Kidney (tissue), 14 donors: Measurements from ENCODE around the gene ARHGAP26. TPM values are rescaled to one million over a fixed set of nuclear protein-coding genes. Genes with fewer than 3 reads are reported as not detected.

ENCODE experiments used
- DNase-seq, 5 donors: peaks; one replicate each; pipeline ENCODE4 v3.0.0-alpha.2; 2013 to 2020
- FAIRE-seq: peaks from 2 replicates; lab custom pipeline; 2012; peaks lifted over from hg19 to GRCh38; lab: Jason Lieb, UNC
- H3K27ac ChIP-seq, 2 donors: one replicate each; pipeline ENCODE4 v1.7.0; 2013; ENCODE audit warnings: low read depth in 2 of 2, low read length in 2 of 2, inconsistent platforms in 1 of 2
- H3K27me3 ChIP-seq: one replicate; pipeline ENCODE4 v1.7.1; 2013; ENCODE audit warnings: low read length, inconsistent platforms; ENCODE audit not compliant: control insufficient read depth, insufficient read depth
- H3K36me3 ChIP-seq, 3 donors: one replicate each; pipeline versions ENCODE4 v1.7.0 to v1.7.1; 2013; ENCODE audit warnings: low read length in 3 of 3, control low read depth in 1 of 3, inconsistent platforms in 1 of 3; ENCODE audit not compliant: insufficient read depth in 3 of 3, control insufficient read depth in 2 of 3
- H3K4me1 ChIP-seq, 3 donors: one replicate each; pipeline versions ENCODE4 v1.7.0 to v1.7.1; 2013; ENCODE audit warnings: low read length in 3 of 3, inconsistent platforms in 1 of 3, low read depth in 1 of 3; ENCODE audit not compliant: control insufficient read depth in 2 of 3, insufficient read depth in 2 of 3
- H3K4me3 ChIP-seq, 3 donors: one replicate each; pipeline versions ENCODE4 v1.7.0 to v1.8.1; 2013; ENCODE audit warnings: low read length in 3 of 3, control low read depth in 1 of 3, inconsistent platforms in 1 of 3
- H3K9ac ChIP-seq, 3 donors: one replicate each; pipeline versions ENCODE4 v1.7.0 to v1.7.1; 2013; ENCODE audit warnings: low read length in 3 of 3, control low read depth in 1 of 3, inconsistent platforms in 1 of 3
- H3K9me3 ChIP-seq, 3 donors: one replicate each; pipeline versions ENCODE4 v1.7.0 to v1.7.1; 2013; ENCODE audit warnings: low read length in 3 of 3, control low read depth in 1 of 3, inconsistent platforms in 1 of 3; ENCODE audit not compliant: control insufficient read depth in 2 of 3, insufficient read depth in 1 of 3
- intact Hi-C: fragments of 100-400 bp; cut with DNase I; formaldehyde crosslinking; loops from one replicate; pipeline ENCODE4 v1.11.1; 2022
- polyA plus RNA-seq: library from polyadenylated mRNA; stranded (reverse); fragments of 350-450 nt; fragmentation: Illumina TruSeq; extraction: RNeasy Lipid Tissue Mini Kit (QIAGEN cat#74804); gene quantifications from one replicate; pipeline ENCODE4 v1.2.3, GENCODE V29; 2014; ENCODE audit warnings: low read depth, low replicate concordance; ENCODE audit not compliant: insufficient read depth
- total RNA-seq: library from RNA; stranded (reverse); fragmentation: NEBNext Ultra II Directional; extraction: Animal tissue kit (Norgen Biotek cat#: 25700); gene quantifications from one replicate; pipeline ENCODE4 v1.2.1, GENCODE V29; 2021
- TF ChIP-seq, protein P1 (sequence below): IDR thresholded peaks from 3 replicates; pipeline ENCODE4 v1.5.1; 2012; ENCODE audit warnings: mild to moderate bottlenecking, moderate library complexity, borderline replicate concordance; ENCODE audit not compliant: insufficient read depth; ENCODE audit errors: extremely low read depth
- donor health status: control.
- donor health status: control.
- donor health status: control.
- donor health status: control.
- donor health status: control.
- donor health status: DM: yes; HTN: yes; CAD: no.
- donor health status: Normal renal cell carcinoma (clear cell type).

ARHGAP26 gene
- total and polyA plus RNA-seq, 2 donors from 2014 or later = 2.5 to 85.7 TPM

DNA sequence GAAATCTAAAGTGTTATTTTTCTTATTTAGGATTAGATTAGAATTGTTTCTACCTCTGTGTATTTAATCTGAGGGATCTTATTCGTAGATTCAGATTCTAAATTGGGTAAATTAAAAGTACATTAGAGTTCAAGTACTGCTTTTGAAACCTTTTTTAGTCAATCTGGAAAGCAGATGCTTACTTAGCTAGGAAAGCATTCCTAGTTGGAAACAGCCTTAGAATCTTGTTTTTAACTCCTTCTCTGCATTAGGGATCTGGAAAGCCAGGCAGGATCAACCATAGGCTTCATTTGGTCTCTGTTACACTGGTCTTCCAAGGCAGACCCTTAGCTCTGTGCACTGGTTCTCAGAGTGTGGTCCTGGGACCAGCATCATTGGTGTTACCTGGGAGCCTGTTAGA lies 385.9 kb downstream of the ARHGAP26 start:
- TF ChIP-seq, protein P1, sequence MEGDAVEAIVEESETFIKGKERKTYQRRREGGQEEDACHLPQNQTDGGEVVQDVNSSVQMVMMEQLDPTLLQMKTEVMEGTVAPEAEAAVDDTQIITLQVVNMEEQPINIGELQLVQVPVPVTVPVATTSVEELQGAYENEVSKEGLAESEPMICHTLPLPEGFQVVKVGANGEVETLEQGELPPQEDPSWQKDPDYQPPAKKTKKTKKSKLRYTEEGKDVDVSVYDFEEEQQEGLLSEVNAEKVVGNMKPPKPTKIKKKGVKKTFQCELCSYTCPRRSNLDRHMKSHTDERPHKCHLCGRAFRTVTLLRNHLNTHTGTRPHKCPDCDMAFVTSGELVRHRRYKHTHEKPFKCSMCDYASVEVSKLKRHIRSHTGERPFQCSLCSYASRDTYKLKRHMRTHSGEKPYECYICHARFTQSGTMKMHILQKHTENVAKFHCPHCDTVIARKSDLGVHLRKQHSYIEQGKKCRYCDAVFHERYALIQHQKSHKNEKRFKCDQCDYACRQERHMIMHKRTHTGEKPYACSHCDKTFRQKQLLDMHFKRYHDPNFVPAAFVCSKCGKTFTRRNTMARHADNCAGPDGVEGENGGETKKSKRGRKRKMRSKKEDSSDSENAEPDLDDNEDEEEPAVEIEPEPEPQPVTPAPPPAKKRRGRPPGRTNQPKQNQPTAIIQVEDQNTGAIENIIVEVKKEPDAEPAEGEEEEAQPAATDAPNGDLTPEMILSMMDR = no peak
- no peak for DNase-seq
- no peak overlapping the region for H3K9ac ChIP-seq
- H3K27ac ChIP-seq = no peak overlapping the region
- no peaks in the 10 kb centered on the region for H3K27me3 ChIP-seq
- intact Hi-C loops = no loop called here
- H3K4me1 ChIP-seq = peaks cover 0 to 5% (median 0%) of the 10 kb centered on the region in 3 donors
- no peak for FAIRE-seq
- no peaks in the 10 kb centered on the region for H3K9me3 ChIP-seq
- no peaks in the 10 kb centered on the region for H3K36me3 ChIP-seq
- no peak overlapping the region for H3K4me3 ChIP-seq

DNA sequence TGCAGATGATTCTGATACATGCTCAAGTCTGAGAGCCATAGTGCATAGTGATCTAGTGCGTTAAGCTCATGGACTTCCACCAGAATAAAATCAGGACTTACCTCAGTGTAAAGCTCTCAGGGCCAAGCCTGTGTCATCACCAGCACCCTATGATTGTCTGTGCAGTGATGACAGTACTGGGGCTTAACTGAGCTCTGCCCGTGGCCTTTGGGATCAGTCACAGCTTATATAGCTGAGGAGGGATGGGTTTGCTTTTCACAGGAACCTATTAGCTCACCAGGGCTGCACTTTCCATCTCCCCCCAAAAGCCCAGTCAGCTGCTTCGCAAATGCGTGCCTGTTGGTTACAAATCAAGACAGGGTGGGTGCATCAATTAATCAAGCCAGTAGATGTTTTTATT lies 386.4 kb downstream of the ARHGAP26 start:
- Histone ChIP-seq H3K9me3 (no peaks in the 10 kb centered on the region), H3K4me3 (no peak overlapping the region), H3K27ac (no peak overlapping the region), H3K27me3 (no peaks in the 10 kb centered on the region), H3K36me3 (no peaks in the 10 kb centered on the region), H3K4me1 (peaks cover 0 to 5% (median 0%) of the 10 kb centered on the region in 3 donors), H3K9ac (no peak overlapping the region)
- TF ChIP-seq, protein P1 = no peak
- intact Hi-C loops = no loop called here
- DNase-seq = no peak
- no peak for FAIRE-seq

DNA sequence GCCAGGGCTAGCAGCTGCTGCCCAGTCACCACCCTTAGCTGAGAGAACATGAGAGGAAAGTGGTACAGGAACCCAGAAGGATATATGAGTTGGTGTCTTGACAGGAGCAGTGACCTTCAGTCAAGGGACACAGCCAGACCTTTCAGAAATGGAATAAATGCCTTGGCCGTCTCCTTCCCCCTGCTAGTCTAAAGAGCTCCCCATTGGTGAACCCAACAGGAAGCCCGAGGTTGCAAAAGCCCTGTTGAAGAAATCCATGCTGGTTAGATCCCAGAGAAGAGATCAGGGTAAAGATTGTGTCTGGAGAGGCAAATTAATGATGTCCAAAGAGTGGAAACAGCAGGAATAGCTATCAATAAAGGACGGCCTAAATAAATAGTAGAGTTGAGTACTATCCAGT lies 388.9 kb downstream of the ARHGAP26 start:
- Histone ChIP-seq H3K9ac (no peak overlapping the region), H3K4me1 (peaks cover 0 to 5% (median 0%) of the 10 kb centered on the region in 3 donors), H3K36me3 (no peaks in the 10 kb centered on the region), H3K27me3 (no peaks in the 10 kb centered on the region), H3K4me3 (no peak overlapping the region), H3K9me3 (no peaks in the 10 kb centered on the region), H3K27ac (no peak overlapping the region)
- DNase-seq = no peak
- TF ChIP-seq, protein P1 = no peak
- no peak for FAIRE-seq
- intact Hi-C loops = no loop called here
